Keratinocyte (primary cell): Measurements from ENCODE around the gene HOXA6. TPM values are rescaled to one million over a fixed set of nuclear protein-coding genes. Genes with fewer than 3 reads are reported as not detected.

Experiments used
- DNase-seq: peaks from one replicate; pipeline ENCODE4 v3.0.0-alpha.2; 2011; ENCODE audit warnings: low read depth, missing footprints, low spot score
- FAIRE-seq: peaks from 2 replicates; lab custom pipeline; 2011; peaks lifted over from hg19 to GRCh38; lab: Jason Lieb, UNC
- H2AFZ ChIP-seq: 2 replicates; pipeline ENCODE4 v1.6.0; 2012; ENCODE audit warnings: low read length, control low read depth, inconsistent platforms; ENCODE audit not compliant: control insufficient read depth
- H3K27ac ChIP-seq: 2 replicates; pipeline ENCODE4 v1.5.1; 2011; ENCODE audit warnings: low read length; ENCODE audit not compliant: control insufficient read depth, insufficient read depth
- H3K27me3 ChIP-seq: 3 replicates; pipeline ENCODE4 v1.6.0; 2011; ENCODE audit warnings: low read length; ENCODE audit not compliant: control insufficient read depth, insufficient read depth; ENCODE audit errors: extremely low read depth
- H3K36me3 ChIP-seq, 2 experiments: 2 replicates in 1 of 2; 3 replicates in 1 of 2; pipeline ENCODE4 v1.5.1; 2011; ENCODE audit warnings: low read length in 2 of 2, mild to moderate bottlenecking in 1 of 2; ENCODE audit not compliant: control insufficient read depth in 2 of 2, insufficient read depth in 2 of 2; ENCODE audit errors: extremely low read depth in 1 of 2
- H3K4me1 ChIP-seq: 3 replicates; pipeline ENCODE4 v1.5.1; 2011; ENCODE audit warnings: low read length; ENCODE audit not compliant: control insufficient read depth, insufficient read depth; ENCODE audit errors: extremely low read depth
- H3K4me2 ChIP-seq: 3 replicates; pipeline ENCODE4 v1.6.0; 2011; ENCODE audit warnings: low read depth, low read length; ENCODE audit not compliant: control insufficient read depth, insufficient read depth; ENCODE audit errors: extremely low read depth
- H3K4me3 ChIP-seq, 3 experiments: fragments of 200-600 bp in 1 of 3; sonication (generic) in 1 of 3; 2 replicates in 2 of 3; 3 replicates in 1 of 3; pipeline ENCODE4 v1.5.1; 2011 to 2016; ENCODE audit warnings: low read length in 3 of 3, mild to moderate bottlenecking in 3 of 3, control low read depth in 2 of 3, inconsistent platforms in 1 of 3, low read depth in 1 of 3, mixed read lengths in 1 of 3, mixed run types in 1 of 3, moderate library complexity in 1 of 3; ENCODE audit not compliant: control insufficient read depth in 2 of 3, insufficient read depth in 2 of 3; ENCODE audit errors: extremely low read depth in 1 of 3
- H3K79me2 ChIP-seq: 2 replicates; pipeline ENCODE4 v1.6.0; 2012; ENCODE audit warnings: low read length; ENCODE audit not compliant: control insufficient read depth, insufficient read depth
- H3K9ac ChIP-seq: 3 replicates; pipeline ENCODE4 v1.6.0; 2011; ENCODE audit warnings: low read length; ENCODE audit not compliant: control insufficient read depth, insufficient read depth; ENCODE audit errors: extremely low read depth
- H3K9me1 ChIP-seq: 3 replicates; pipeline ENCODE4 v1.6.0; 2011; ENCODE audit warnings: low read length; ENCODE audit not compliant: control insufficient read depth, insufficient read depth; ENCODE audit errors: extremely low read depth
- H3K9me3 ChIP-seq: 2 replicates; pipeline ENCODE4 v1.5.1; 2012; ENCODE audit warnings: low read depth, low read length; ENCODE audit not compliant: control insufficient read depth
- H4K20me1 ChIP-seq: 3 replicates; pipeline ENCODE4 v1.6.0; 2011; ENCODE audit warnings: low read length; ENCODE audit not compliant: control insufficient read depth, insufficient read depth; ENCODE audit errors: extremely low read depth
- EZH2 ChIP-seq: IDR thresholded peaks from one replicate; pipeline ENCODE4 v1.6.1; 2012; ENCODE audit warnings: inconsistent platforms, mild to moderate bottlenecking, low read length, moderate library complexity
- dilution Hi-C: fragments of 300-500 bp; cut with MboI; formaldehyde crosslinking; loops from one replicate; pipeline ENCODE4 v1.7.0; 2020; ENCODE audit warnings: low sequenced_read_pairs; ENCODE audit not compliant: extremely low pct_ligation_motif_present
- polyA plus RNA-seq, 5 experiments: library from polyadenylated mRNA; depleted of rRNA in 3 of 5; stranded (reverse) in 3 of 5; stranded (forward) in 1 of 5; unstranded in 1 of 5; fragments of >200 nt; gene quantifications; 1 replicate in 1 of 5; 2 replicates in 3 of 5; 3 replicates in 1 of 5; pipeline versions ENCODE4 v1.2.1 to v1.2.3, GENCODE V29; 2011 to 2012; ENCODE audit warnings: missing spikeins in 2 of 5, low read depth in 1 of 5, low replicate concordance in 1 of 5
- TF ChIP-seq, protein P1 (sequence below), 3 experiments: IDR thresholded peaks in 1 of 3; conservative IDR thresholded peaks in 1 of 3; optimal IDR thresholded peaks in 1 of 3; 2 replicates in 2 of 3; 3 replicates in 1 of 3; pipeline versions ENCODE3 to v1.5.1; 2011; ENCODE audit warnings: low read length in 3 of 3, mild to moderate bottlenecking in 3 of 3, moderate library complexity in 2 of 3, control low read depth in 1 of 3, inconsistent platforms in 1 of 3; ENCODE audit not compliant: insufficient read depth in 2 of 3; ENCODE audit errors: extremely low read depth in 1 of 3

The HOXA6 gene
- polyA plus RNA-seq, 1 donor (not counting 4 experiments of a cell fraction or from before 2014, with no cell fraction given): 0.54 TPM

DNA sequence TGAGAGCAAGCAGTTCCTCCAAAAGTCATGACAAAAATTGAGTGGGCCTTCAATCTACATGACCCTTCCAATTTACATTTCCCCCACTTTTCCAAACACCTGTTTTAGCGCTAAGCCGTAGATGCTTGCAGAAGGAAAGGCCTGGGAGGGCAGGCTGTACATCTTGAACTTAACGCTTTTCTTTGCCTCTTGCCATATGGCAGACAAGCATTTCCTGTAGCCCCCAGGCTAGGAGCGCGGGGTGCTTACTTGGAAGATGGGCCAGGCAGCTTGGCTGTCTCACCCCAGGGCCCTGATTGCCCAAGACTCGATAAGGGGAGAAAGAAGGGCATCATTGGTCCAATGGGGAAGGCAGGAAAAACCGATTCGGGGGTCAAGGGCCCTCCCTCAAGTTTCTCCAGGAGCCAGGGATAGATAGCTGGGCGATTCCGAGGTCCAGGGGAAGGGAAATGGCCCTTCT lies 24.8 kb upstream of the HOXA6 start:
- Histone ChIP-seq H3K9me3 (no peaks in the 10 kb centered on the region), H3K4me1 (peaks cover 32% of the 10 kb centered on the region), H3K36me3 (peaks cover 0 to 4% of the 10 kb centered on the region in 2 experiments), H3K9ac (peak overlapping the region; percentile 83), H3K27me3 (peaks cover 6% of the 10 kb centered on the region), H3K79me2 (peaks cover 53% of the 10 kb centered on the region), H3K4me2 (peak overlapping the region; percentile 98), H3K9me1 (no peaks in the 10 kb centered on the region), H3K4me3 (peak overlapping the region; percentile 78 to 94 (median 84)), H4K20me1 (no peaks in the 10 kb centered on the region), H2AFZ (no peak overlapping the region), H3K27ac (peak overlapping the region; percentile 87)
- FAIRE-seq (no peak), DNase-seq (no peak)
- TF ChIP-seq EZH2: no peak
- TF ChIP-seq, protein P1, sequence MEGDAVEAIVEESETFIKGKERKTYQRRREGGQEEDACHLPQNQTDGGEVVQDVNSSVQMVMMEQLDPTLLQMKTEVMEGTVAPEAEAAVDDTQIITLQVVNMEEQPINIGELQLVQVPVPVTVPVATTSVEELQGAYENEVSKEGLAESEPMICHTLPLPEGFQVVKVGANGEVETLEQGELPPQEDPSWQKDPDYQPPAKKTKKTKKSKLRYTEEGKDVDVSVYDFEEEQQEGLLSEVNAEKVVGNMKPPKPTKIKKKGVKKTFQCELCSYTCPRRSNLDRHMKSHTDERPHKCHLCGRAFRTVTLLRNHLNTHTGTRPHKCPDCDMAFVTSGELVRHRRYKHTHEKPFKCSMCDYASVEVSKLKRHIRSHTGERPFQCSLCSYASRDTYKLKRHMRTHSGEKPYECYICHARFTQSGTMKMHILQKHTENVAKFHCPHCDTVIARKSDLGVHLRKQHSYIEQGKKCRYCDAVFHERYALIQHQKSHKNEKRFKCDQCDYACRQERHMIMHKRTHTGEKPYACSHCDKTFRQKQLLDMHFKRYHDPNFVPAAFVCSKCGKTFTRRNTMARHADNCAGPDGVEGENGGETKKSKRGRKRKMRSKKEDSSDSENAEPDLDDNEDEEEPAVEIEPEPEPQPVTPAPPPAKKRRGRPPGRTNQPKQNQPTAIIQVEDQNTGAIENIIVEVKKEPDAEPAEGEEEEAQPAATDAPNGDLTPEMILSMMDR (optimal IDR thresholded peaks at IDR 0.05 in 1 of 3, IDR thresholded peaks at IDR 0.05 in 1 of 3, conservative IDR thresholded peaks at IDR 0.05 in 1 of 3; ENCODE audit: extremely low read depth in 1 of 3, insufficient read depth in 2 of 3, low read length in 3 of 3): no peak
- dilution Hi-C loops: no loop called here

DNA sequence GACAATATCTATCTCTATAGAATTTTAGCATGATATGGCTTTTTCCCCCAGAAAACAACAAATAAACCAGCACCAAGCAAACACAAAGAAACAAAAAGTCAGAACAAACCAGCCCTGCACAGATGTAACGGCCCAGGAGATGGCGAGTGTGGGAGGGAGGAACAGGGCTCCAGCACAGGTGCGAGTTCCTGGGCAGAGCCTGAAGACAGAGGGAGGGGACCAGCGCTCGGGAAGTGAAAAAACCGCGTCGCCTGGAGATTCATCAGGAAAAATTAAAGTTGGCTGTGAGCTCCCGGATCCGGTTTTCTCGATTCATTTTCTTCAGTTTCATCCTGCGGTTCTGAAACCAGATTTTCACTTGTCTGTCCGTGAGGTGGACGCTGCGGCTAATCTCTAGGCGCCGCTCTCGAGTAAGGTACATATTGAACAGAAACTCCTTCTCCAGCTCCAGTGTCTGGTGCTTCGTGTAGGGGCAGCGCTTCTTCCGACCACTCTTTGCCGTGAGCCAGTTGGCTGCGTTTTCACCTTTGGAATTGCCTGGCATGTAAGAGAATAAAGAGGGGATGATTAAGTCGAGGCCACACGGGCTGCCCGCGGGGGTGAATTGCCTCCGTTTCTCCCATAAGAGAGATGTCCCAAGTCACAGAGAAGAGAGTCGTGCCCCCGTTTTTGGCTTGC lies 24.2 kb upstream of the HOXA6 start:
- peak overlapping the region; percentile 98 for H3K4me2 ChIP-seq
- dilution Hi-C loops: no loop called here
- H3K4me3 ChIP-seq: peak overlapping the region; percentile 78 to 94 (median 84)
- peaks cover 6% of the 10 kb centered on the region for H3K27me3 ChIP-seq
- H3K36me3 ChIP-seq: peaks cover 0 to 4% of the 10 kb centered on the region in 2 experiments
- TF ChIP-seq, protein P1 (optimal IDR thresholded peaks at IDR 0.05 in 1 of 3, IDR thresholded peaks at IDR 0.05 in 1 of 3, conservative IDR thresholded peaks at IDR 0.05 in 1 of 3; ENCODE audit: extremely low read depth in 1 of 3, insufficient read depth in 2 of 3, low read length in 3 of 3): no peak
- no peak for TF ChIP-seq EZH2
- H2AFZ ChIP-seq: no peak overlapping the region
- peaks cover 32% of the 10 kb centered on the region for H3K4me1 ChIP-seq
- peak overlapping the region; percentile 83 for H3K9ac ChIP-seq
- peaks cover 58% of the 10 kb centered on the region for H3K79me2 ChIP-seq
- peak; percentile 63 for FAIRE-seq
- no peaks in the 10 kb centered on the region for H3K9me3 ChIP-seq
- no peaks in the 10 kb centered on the region for H4K20me1 ChIP-seq
- DNase-seq: no peak
- no peaks in the 10 kb centered on the region for H3K9me1 ChIP-seq
- H3K27ac ChIP-seq: peak overlapping the region; percentile 87
